IPS DF 4.7 (cell line): ENCODE results near the gene HDAC4.

ENCODE experiments used
- DNase-seq: peaks from one replicate; pipeline ENCODE4 v3.0.0-alpha.2; 2013; ENCODE audit warnings: low spot score; ENCODE audit errors: extremely low read depth

HDAC4 gene

DNA sequence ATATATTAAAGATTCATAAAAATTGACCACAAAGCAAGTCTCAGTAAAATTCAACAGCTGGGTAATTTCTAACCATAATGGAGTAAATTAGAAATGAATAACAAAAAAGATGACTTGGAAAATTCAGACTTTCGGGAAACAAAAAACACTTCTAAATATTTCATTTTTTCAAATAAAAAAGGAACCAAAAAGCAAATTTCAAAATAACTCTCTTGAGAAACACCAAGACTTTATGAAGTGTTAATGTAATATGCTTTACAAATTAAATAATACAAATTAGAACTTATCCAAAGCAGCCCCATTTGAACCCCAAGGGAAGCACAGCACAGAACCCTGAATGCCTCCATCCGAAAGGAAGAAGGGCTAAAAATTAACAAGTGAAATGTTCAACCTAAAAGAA, 175.9 kb downstream of the HDAC4 start:
- no peak for DNase-seq

- DNase-seq: no peak
These were observed 176.6 kb downstream of the HDAC4 start for GRCh38 chr2:239224199-239224570.

DNA sequence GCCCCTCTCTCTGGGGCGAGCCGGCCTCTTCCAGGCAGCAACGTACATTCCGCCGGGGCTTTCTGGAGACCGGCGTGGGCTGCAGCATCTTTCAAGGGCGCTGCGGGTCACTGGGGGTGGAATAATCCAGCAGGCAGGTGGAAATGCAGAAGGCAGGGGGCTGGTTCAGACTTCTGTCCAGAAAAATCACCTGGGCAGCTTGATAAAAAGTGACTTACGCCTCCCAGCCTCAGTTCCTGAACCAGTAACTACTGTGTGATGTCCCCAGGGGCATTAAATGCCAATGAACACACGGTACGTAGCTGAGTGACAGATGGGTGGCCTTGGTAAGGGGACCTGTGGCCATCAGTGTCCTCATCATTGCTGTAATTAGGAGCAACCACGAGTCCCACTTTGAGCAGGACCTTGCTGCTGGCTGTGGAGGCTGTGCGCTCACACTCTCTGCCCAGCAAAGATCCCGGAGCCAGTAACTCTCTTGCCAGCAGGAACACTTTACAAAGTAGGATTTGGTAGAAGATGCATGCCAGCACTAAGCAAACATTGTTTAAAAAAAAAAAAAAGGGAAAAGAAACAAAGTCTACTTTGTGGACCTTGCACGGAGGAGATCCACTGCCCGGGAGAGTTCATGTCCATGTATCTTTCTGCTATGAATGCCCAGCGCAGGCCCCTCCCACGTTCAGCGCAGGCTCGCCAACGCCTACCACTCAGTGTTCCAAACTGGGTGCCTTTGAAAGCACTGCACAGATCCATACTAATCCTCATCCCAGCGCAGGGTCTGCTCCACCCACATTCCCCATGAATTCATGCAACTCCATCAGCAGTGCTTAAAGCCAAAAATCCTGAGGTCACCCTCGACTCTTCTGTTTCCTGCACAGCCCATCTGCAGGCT, 177.3 kb downstream of the HDAC4 start:
- DNase-seq: no peak

GRCh38 chr2:239222706-239223309, 178.0 kb downstream of the HDAC4 start:
- DNase-seq: no peak

DNA sequence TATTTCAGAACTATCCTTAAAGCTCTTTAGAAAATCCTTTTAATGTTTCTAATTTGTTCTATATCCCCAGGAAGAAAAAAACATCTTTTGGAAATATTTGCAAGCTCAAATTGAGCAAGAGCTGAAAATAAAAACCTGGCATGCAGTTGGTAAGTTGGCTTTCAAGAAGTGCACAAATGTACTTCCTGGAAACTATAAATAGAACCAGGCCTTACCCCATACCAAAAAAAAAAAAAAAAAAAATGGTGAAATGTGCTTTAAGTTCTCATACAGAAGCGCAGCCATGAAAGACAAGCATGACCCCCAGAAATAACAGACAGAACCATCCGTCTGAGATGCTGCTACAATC, 178.5 kb downstream of the HDAC4 start:
- no peak for DNase-seq

DNA sequence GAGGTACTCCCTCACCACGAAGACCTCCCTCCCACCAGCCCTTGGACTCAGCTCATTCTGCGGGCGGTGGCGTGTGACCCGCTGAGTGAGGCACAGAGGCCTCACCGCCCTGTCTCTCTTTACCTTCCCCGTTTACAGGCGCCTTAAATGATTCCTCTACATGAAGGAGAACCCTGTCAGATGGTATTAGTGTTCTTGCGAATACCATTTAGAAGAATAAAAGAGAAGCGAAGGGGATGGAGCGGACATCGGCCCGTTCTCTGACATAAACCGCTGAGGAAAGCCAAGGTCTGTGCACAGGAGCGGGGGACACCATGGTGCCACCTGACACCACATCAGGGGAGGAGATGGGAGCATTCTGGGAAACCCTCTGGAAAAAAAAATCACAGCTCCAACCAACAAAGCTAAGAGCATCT, 179.8 kb downstream of the HDAC4 start:
- DNase-seq: no peak

DNA sequence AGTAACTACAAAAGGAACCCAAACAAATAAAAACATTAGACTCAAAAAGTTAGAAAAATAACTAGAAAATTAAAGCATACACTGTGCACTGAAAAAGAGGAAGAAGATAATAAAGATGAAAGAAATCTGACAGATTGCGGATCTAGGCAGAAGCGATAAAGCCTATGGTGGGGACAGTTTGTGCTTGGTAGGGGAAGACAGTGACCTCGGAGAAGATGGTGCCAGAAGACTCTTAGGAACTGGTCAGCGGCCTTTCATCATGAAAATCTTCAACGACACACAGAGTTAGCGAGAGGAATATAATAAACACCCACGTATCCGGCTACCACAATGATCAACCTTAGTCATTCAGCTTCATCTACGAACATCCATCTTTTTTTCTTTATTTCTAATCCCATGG, 180.5 kb downstream of the HDAC4 start:
- no peak for DNase-seq

DNA sequence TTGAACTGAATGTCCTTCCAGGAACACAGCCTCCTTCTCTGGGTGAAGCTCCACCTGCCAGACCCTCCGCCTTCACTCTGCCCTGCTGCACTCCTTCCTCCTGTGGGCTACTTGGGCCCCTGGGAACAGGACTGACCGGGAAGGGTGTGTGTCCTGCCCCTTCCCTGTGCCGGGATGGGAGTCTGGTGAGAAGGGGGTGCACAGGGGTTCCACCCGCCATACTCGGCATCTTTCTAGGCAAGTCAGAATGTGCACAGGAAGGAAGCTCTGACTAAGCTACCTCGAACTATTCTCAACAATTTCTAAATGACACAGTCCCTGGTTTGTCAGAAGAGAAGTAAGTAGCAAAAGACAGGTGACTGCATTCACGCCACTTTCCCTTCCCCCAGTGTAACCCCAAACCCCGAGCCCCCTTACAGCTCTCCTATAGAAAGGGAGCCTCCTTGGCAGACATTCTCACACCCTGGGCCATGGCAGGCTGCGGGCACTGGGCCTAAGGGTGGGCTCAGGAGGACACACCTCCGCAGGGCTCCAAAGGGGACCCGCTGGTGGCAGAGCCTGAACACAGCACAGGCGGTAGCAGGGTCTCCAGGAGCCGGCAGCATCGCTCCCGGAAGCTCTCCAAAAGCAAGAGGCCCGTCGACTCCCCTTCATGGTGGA, 184.1 kb downstream of the HDAC4 start:
- DNase-seq: no peak

DNA sequence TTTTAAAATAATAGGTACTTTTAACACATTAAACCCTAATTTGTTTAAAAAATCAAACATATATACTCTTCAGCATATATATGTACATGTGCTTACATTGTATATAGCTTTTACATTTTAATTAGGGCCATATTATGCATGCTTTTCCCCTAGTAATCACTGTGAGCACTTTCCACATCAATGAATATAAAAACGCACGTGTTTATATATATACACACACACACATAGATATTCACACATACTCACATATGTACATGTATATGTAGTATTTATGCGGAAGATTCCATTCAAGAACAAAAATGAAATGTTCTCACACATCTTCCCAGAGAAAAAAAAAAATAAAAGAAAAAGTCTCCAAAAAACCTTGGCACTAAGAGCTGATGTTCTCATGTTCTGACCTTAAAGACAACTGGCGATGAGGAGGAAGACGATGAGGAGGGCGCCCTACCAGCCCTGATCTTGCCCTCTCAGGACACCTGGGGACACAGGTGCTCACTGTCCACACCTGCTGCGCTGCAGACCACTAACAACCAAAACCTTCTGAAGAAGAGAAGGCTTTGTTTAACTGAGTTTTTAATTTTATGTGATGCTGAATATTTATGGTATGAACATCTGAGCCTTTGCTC, 184.7 kb downstream of the HDAC4 start:
- DNase-seq: no peak

- no peak for DNase-seq
These were observed 185.5 kb downstream of the HDAC4 start for GRCh38 chr2:239215136-239215925.

DNA sequence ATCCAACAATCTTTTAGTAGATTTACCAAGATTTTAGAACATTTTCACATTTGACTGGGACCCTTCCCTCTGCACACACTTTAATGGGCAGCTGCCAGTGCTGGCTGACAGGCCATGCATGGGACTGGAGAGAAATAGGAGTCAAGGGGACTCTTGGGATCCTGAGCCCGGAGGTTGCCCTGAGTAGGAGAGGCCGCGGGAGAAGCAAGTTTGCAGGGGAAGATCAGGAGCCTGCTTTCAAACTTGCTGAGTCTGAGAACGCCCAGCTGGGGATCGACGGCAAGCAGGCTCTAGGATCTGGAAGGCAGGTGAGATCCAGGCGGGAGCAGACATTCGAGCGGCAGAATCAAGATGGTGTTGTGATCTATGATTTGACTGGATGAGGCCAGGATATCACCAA, 186.1 kb downstream of the HDAC4 start:
- DNase-seq: no peak

- DNase-seq: no peak
These were observed 187.1 kb downstream of the HDAC4 start for GRCh38 chr2:239213643-239214101.

GRCh38 chr2:239212929-239213642, 187.7 kb downstream of the HDAC4 start:
- no peak for DNase-seq

GRCh38 chr2:239212121-239212928, 188.5 kb downstream of the HDAC4 start:
- no peak for DNase-seq

DNA sequence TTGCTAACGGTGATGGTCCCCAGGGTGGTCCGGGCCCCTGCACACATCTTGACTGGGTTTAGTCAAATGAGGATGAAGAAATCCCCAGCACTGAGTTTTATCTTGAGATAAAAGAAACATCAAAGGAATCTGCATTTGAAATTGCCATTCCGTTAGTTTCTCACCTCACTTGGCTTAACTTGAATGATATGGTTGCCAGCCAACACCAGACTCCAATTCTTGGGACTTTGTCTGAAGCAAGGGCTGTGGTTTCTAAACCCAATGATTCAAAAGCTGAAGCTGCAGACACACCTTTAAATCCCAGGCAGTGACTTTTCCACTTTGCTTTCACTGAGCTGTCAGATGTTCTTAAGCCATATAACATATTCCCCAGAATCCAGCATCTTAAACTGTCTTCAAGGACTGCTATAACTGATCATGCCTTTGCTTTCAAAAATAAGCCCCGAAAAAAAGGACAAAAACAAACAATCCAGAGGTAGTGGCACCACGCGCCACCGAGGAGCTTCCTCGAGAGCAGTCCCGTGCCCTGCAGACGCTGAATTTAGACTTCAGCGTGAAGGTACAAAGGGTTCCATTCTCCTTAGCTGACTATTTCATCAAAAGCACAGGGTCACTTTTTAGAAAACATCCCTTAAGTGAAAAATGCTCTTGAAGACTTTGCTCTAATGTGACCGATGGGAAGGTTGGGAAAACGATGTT, 189.3 kb downstream of the HDAC4 start:
- DNase-seq: no peak

DNA sequence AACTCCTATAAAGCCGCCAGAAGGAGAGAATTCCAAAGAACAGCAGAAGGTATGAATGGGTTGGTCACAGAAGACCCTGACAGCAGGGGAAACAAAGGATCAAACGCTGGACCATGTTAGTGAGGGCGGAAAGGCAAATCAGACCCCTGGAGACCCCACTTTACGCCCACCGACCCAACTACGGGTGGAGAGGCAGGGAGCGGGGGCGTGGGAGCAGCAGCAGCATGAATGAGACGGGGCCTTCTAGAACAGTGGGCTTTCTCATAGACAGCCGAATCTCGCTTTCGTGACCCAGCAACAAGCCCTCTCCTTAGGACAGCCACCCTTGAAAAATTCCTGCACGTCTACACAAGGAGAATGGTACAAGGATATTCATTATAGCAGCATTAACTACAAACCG, 191.0 kb downstream of the HDAC4 start:
- DNase-seq: no peak

DNA sequence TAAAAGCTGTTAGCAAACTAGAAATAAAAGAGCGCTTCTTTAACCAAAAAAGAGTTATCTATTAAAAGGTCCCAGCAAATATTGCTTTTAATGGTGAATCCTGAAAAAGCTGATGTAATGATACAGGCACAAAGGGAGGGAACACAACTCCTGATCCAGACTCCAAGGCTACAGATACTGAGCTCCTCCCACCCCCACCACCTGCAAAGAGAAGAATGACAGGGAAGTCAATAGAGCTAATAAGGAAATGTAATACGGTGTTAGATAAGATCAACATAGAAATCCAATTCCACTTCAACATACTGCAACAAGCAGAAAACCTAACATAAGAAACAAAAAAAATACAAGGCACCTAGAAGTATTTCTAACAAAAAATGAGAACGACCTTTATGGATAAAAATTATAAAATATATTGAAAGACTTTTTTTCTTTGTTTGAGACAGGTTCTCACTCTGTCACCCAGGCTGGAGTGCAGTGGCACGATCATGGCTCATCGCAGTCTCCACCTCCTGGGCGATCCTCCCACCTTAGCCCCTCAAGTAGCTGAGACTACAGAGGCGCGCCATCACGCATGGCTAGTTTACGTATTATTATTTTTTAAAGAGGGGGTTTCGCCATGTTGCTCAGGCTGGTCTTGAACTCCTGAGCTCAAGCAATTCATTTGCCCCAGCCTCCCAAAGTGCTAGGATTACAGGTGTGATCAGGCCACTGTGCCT, 192.2 kb downstream of the HDAC4 start:
- DNase-seq: no peak

GRCh38 chr2:239206851-239207250, 194.0 kb downstream of the HDAC4 start:
- no peak for DNase-seq
